Lower leg skin (tissue), 3 donors: Measurements from ENCODE around the gene IFI6.

ENCODE experiments used
- CTCF ChIP-seq, 3 donors: fragments of 450-650 bp; IDR thresholded peaks; one replicate each; pipeline ENCODE4 v1.5.1; 2016; ENCODE audit warnings: antibody characterized with exemption in 3 of 3, mild to moderate bottlenecking in 3 of 3, moderate library complexity in 2 of 3
- POLR2A ChIP-seq, 2 donors: fragments of 450-650 bp; IDR thresholded peaks; one replicate each; pipeline ENCODE4 v1.6.1; 2016 to 2017; ENCODE audit warnings: antibody characterized with exemption in 2 of 2, mild to moderate bottlenecking in 1 of 2, moderate library complexity in 1 of 2

- TF ChIP-seq CTCF (IDR thresholded peaks at IDR 0.05) = no peak
- TF ChIP-seq POLR2A (IDR thresholded peaks at IDR 0.05) = no peak
Observed at GRCh38 chr1:27669876-27670275, 2.1 kb downstream of the IFI6 start.
